Measurements from ENCODE around the gene CELA2A.
"Not testable (repeated sequence)": the region's sequence is repeated elsewhere in the genome, so short reads cannot be mapped to it uniquely, and the experiment has no call there.

CELA2A gene

DNA sequence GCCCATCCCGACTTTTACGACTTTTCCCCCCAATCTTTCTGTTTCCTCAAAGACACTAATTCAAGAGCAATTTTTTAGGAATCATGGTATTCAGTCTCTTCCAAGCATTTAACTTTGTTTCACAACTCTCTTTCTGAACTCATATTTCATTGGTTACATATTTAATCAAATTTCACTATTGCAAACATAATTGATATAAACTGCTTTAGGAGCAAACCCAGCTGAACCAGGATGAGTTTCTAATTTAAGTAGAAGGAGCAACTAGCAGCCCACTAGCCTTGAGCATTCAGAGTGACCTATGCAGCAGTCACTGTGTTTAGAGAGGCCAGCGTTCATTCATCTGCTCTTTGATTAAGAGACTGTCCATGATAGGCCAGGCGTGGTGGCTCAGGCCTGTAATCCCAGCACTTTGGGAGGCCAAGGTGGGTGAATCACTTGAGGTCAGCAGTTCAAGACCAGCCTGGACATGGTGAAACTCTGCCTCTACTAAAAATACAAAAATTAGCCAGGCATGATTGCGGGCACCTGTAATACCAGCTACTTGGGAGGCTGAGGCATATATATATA, 21.2 kb downstream of the CELA2A start:
- H3K4me3 ChIP-seq (ENCODE audit: low read depth, low read length), result no peak overlapping the region
- in situ Hi-C loops (cut with HindIII; ENCODE audit: low sequenced_read_pairs), result no loop called here
- TF ChIP-seq, protein P1, sequence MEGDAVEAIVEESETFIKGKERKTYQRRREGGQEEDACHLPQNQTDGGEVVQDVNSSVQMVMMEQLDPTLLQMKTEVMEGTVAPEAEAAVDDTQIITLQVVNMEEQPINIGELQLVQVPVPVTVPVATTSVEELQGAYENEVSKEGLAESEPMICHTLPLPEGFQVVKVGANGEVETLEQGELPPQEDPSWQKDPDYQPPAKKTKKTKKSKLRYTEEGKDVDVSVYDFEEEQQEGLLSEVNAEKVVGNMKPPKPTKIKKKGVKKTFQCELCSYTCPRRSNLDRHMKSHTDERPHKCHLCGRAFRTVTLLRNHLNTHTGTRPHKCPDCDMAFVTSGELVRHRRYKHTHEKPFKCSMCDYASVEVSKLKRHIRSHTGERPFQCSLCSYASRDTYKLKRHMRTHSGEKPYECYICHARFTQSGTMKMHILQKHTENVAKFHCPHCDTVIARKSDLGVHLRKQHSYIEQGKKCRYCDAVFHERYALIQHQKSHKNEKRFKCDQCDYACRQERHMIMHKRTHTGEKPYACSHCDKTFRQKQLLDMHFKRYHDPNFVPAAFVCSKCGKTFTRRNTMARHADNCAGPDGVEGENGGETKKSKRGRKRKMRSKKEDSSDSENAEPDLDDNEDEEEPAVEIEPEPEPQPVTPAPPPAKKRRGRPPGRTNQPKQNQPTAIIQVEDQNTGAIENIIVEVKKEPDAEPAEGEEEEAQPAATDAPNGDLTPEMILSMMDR (IDR thresholded peaks at IDR 0.05; ENCODE audit: low read depth, low read length), result no peak
- DNase-seq (ENCODE audit: low read depth, low spot score), result no peak

DNA sequence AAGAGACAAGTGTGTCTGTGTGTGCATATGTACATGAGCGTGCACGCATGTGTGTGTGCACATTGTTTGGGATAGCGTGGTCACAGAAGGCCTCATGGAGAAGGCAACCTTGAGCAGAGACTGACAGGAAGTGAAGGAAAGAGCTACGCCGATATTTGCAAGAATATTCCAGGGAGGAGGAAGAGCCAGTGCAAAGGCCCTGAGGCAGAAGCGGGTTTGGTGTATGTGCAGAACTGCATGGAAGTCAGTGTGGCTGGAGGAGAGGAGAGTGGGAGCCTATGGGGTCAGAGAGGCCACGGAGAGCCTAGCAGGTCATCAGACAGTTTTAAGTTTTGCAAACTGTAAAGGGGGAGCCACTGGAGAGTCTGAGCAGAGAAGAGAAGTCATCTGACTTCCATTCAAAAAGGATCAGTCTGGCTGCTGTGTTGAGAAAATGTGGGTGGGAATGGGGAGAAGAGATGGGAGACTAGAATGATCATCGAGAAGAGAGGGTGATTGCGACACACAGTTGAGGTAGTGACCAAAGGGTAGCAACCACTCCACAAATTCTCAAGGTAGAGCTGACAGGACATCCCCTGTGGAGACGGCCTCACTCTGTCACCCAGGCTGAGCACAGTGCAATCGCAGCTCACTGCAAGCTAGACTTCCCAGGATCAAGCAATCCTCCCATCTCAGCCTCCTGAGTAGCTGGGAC, 23.3 kb downstream of the CELA2A start:
- in situ Hi-C loops (cut with HindIII; ENCODE audit: low sequenced_read_pairs), result no loop called here
- H3K4me3 ChIP-seq (ENCODE audit: low read depth, low read length), result no peak overlapping the region
- TF ChIP-seq, protein P1 (IDR thresholded peaks at IDR 0.05; ENCODE audit: low read depth, low read length), result no peak
- DNase-seq (ENCODE audit: low read depth, low spot score), result no peak

DNA sequence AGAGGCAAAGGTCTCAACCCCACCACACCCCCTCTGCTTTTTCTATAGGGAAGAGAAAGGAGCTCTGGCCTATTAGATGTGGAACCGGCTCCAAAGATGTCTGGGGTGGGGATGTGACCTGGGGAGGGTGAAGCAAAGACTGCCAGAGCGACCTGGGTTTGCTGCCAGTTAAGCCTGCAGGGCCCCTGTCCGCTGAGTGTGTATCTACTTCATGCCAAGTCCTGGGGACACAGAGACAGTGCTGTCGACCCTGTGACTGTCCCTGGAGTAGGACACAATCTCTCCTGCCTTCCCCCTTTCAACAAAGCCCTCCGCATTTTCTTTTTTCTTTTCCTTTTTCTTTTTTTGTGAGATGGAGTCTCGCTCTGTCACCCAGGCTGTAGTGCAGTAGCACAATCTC, 25.9 kb downstream of the CELA2A start:
- DNase-seq (ENCODE audit: low read depth, low spot score); in situ Hi-C loops (cut with HindIII; ENCODE audit: low sequenced_read_pairs): not testable (repeated sequence)

DNA sequence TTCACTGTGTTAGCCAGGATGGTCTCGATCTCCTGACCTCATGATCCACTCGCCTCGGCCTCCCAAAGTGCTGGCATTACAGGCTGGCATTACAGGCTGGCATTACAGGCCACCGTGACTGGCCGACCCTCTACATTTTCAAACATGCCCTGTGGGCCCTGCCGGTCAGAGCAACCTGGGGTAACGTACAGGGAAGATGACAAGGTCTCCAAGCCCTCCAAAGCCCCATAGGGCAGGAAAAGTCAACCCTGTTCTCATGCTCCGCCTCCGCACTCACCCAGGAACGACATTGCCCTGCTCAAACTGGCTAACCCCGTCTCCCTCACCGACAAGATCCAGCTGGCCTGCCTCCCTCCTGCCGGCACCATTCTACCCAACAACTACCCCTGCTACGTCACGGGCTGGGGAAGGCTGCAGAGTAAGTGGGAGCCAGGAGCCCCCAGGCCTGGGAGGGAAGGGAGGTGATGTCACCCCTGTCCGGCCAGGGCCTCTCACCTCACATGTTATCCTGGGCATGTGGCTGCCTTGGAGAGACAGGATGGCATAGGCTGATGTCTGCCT, 26.5 kb downstream of the CELA2A start:
- H3K4me3 ChIP-seq (ENCODE audit: low read depth, low read length); DNase-seq (ENCODE audit: low read depth, low spot score); in situ Hi-C loops (cut with HindIII; ENCODE audit: low sequenced_read_pairs): not testable (repeated sequence)

More for the DNA sequence above, 25.9 kb downstream of the CELA2A start:
- not testable (repeated sequence) for H3K4me3 ChIP-seq (ENCODE audit: low read depth, low read length)

DNA sequence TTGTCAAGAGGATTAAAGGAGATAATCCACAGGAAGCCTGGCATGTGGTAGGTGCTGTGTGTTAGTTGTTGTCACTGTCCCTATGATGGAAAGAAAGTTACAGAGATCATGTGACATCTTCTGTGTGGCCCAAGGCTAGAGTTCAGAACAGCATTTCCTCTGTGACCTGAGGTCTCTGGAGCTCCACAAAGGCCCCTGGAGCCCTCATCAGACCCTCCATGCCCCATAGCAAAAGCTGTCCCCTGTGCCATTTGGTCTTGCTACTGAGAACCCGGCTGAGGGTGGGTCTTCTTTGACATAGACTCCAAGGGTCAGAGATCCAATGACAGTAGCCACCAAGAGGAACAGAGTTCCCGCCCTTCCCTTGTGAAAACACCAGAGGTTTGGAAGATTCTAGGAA, 27.4 kb downstream of the CELA2A start:
- in situ Hi-C loops (cut with HindIII; ENCODE audit: low sequenced_read_pairs), result no loop called here
- no peak overlapping the region for H3K4me3 ChIP-seq (ENCODE audit: low read depth, low read length)
- DNase-seq (ENCODE audit: low read depth, low spot score), result no peak
- TF ChIP-seq, protein P1 (IDR thresholded peaks at IDR 0.05; ENCODE audit: low read depth, low read length), result no peak

DNA sequence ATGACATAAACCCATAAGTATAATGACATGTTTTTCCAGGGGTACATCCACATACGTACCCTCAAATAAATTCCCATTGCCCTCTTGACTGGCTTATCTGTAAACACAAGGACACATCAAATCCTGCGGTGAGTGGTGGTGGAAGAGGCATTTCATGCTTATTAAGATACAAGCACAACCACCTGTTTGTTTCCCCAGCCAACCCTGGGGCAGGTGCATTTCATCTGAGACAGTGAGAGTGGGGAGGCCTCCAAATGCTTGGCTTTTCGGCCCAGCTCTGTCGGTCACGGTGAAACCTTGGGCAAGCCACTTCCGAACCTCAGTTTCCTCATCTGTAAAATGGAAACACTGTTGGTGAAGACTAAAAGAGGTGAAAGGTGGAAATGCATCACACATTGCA, 27.9 kb downstream of the CELA2A start:
- H3K4me3 ChIP-seq (ENCODE audit: low read depth, low read length); in situ Hi-C loops (cut with HindIII; ENCODE audit: low sequenced_read_pairs); DNase-seq (ENCODE audit: low read depth, low spot score): not testable (repeated sequence)

DNA sequence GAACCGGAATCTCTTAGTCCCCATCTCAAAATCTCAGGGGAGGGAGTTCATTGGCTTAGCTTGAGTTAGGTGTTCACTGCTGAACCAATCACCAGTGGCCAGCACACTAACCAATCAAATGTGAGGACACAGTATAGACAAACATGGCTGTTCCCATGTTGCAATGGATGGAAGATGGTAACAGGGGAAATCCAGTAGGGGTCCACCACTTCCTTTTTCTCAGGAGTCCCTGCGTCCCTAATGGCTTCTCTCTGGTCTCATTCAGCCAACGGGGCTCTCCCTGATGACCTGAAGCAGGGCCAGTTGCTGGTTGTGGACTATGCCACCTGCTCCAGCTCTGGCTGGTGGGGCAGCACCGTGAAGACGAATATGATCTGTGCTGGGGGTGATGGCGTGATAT, 29.1 kb downstream of the CELA2A start:
- DNase-seq (ENCODE audit: low read depth, low spot score), result no peak
- TF ChIP-seq, protein P1 (IDR thresholded peaks at IDR 0.05; ENCODE audit: low read depth, low read length), result no peak
- in situ Hi-C loops (cut with HindIII; ENCODE audit: low sequenced_read_pairs), result no loop called here
- H3K4me3 ChIP-seq (ENCODE audit: low read depth, low read length), result no peak overlapping the region

DNA sequence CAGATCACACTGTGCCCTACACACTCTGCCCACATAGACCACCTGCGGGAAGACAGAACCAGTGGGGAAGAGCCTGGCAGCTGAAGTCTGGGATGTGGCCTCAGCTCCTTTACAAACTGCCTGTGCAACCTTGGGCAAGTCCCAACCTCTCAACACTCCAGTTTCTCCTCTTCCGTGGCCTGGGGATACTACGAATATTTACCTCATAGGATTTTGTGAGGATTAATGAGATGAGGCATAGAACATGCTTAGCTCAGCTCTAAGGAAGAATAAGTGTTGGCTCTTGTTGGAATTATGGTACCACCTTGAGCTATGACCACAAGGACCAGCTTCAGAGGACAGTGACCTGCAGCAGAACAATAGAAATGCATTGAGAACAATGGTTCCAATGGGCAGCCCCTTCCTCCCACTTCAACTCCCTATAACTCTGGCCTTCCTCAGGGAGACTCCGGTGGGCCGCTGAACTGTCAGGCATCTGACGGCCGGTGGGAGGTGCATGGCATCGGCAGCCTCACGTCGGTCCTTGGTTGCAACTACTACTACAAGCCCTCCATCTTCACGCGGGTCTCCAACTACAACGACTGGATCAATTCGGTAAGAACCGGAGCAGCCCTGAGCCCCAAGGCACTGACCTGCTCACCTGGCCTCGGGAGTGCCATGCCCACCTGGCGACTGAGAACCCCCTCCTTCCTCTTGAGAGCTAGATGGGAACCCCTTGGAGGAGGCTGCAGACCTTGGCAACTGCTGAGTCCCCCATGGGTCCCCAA, 30.5 kb downstream of the CELA2A start:
- DNase-seq (ENCODE audit: low read depth, low spot score); H3K4me3 ChIP-seq (ENCODE audit: low read depth, low read length); in situ Hi-C loops (cut with HindIII; ENCODE audit: low sequenced_read_pairs): not testable (repeated sequence)
